Measurements from ENCODE around the gene DNASE1. TPM values are rescaled to one million over a fixed set of nuclear protein-coding genes. Genes with fewer than 3 reads are reported as not detected.

DNASE1 gene
- total RNA-seq, 2 donors from 2014 or later, result 31.2 to 32.2 TPM

DNA sequence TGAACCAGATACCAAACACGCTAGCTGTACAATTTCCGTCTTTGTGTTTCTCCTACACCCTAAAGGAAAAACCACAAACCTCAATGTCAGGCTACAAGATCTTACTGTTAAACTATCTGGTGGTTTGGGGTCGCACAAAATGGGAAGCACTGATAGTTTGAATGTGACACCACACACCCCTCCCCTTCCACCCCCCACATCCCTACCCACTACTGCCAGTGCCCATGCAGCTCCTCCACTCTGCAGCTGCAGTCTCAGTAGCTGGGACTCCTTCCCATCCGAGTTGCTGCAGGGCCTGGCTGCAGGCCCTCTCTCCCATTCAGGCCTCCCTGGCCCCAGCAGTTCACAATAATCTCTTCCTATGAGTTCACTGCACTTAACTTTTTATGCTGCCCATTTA lies 44.5 kb downstream of the DNASE1 start:
- WGBS, 2 experiments (ENCODE audit: insufficient coverage in 1 of 2, insufficient read length in 1 of 2), result 97 to 100% methylated on average over 3 to 4 of the region's 4 CpGs
- H3K36me3 Mint-ChIP-seq (ENCODE audit: low read depth), result peaks cover 32% of the 10 kb centered on the region

DNA sequence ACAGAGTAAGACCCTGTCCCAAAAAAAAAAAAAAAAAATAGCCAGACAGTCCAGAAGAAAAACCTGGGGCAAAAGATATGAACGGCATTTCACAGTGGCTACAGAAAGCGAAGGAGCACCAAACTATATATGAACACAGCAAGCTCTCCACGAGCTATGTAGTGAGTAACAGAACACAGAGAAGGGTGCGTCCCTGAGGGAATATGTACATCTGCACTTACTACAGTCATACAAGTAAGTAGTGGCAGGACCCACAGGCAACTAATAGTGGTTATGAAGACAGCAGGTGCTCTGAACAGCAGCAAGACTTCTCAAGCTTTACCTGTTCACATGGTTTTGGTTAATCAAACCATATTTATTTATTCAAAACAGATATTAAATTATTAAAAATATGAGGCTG lies 47.0 kb downstream of the DNASE1 start:
- TF ChIP-seq, protein P1, sequence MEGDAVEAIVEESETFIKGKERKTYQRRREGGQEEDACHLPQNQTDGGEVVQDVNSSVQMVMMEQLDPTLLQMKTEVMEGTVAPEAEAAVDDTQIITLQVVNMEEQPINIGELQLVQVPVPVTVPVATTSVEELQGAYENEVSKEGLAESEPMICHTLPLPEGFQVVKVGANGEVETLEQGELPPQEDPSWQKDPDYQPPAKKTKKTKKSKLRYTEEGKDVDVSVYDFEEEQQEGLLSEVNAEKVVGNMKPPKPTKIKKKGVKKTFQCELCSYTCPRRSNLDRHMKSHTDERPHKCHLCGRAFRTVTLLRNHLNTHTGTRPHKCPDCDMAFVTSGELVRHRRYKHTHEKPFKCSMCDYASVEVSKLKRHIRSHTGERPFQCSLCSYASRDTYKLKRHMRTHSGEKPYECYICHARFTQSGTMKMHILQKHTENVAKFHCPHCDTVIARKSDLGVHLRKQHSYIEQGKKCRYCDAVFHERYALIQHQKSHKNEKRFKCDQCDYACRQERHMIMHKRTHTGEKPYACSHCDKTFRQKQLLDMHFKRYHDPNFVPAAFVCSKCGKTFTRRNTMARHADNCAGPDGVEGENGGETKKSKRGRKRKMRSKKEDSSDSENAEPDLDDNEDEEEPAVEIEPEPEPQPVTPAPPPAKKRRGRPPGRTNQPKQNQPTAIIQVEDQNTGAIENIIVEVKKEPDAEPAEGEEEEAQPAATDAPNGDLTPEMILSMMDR (conservative IDR thresholded peaks at IDR 0.05), result no peak
- H3K36me3 Mint-ChIP-seq (ENCODE audit: low read depth), result peaks cover 30% of the 10 kb centered on the region
- no peak overlapping the region for H3K4me3 Mint-ChIP-seq
- H3K9me3 Mint-ChIP-seq, result peaks cover 1% of the 10 kb centered on the region
- Histone ChIP-seq H3K9ac (ENCODE audit: extremely low read depth, low read length, poor library complexity, severe bottlenecking) (no peak overlapping the region), H3K9me3 (ENCODE audit: control insufficient read depth, low read length) (no peaks in the 10 kb centered on the region), H3K27ac (ENCODE audit: low read depth, low read length) (no peak overlapping the region), H3K27me3 (ENCODE audit: control insufficient read depth, insufficient read depth, low read length, poor library complexity, severe bottlenecking) (no peaks in the 10 kb centered on the region), H3K36me3 (ENCODE audit: control insufficient read depth, insufficient read depth, low read length) (no peaks in the 10 kb centered on the region), H3K4me3 (ENCODE audit: low read length) (no peak overlapping the region), H3K4me1 (ENCODE audit: control insufficient read depth, insufficient read depth, low read length) (no peaks in the 10 kb centered on the region)
- WGBS, 2 experiments (ENCODE audit: insufficient coverage in 1 of 2, insufficient read length in 1 of 2), result 84 to 98% methylated on average over 4 of the region's 4 CpGs
- DNase-seq, result no peak
- no peak overlapping the region for H3K27ac Mint-ChIP-seq
- no peaks in the 10 kb centered on the region for H3K4me1 Mint-ChIP-seq
- no peaks in the 10 kb centered on the region for H3K27me3 Mint-ChIP-seq (ENCODE audit: insufficient read depth)

More for the DNA sequence above, 44.5 kb downstream of the DNASE1 start:
- no peaks in the 10 kb centered on the region for H3K9me3 ChIP-seq (ENCODE audit: control insufficient read depth, low read length)
- Mint-ChIP-seq H3K4me1 (peaks cover 9% of the 10 kb centered on the region), H3K27ac (no peak overlapping the region), H3K4me3 (no peak overlapping the region), H3K9me3 (peaks cover 1% of the 10 kb centered on the region), H3K27me3 (ENCODE audit: insufficient read depth) (no peaks in the 10 kb centered on the region)
- H3K4me3 ChIP-seq (ENCODE audit: low read length), result no peak overlapping the region
- H3K27ac ChIP-seq (ENCODE audit: low read depth, low read length), result no peak overlapping the region
- no peak for DNase-seq
- no peaks in the 10 kb centered on the region for H3K27me3 ChIP-seq (ENCODE audit: control insufficient read depth, insufficient read depth, low read length, poor library complexity, severe bottlenecking)
- H3K36me3 ChIP-seq (ENCODE audit: control insufficient read depth, insufficient read depth, low read length), result no peaks in the 10 kb centered on the region
- peaks cover 5% of the 10 kb centered on the region for H3K4me1 ChIP-seq (ENCODE audit: control insufficient read depth, insufficient read depth, low read length)
- TF ChIP-seq, protein P1 (conservative IDR thresholded peaks at IDR 0.05), result no peak
- no peak overlapping the region for H3K9ac ChIP-seq (ENCODE audit: extremely low read depth, low read length, poor library complexity, severe bottlenecking)

DNA sequence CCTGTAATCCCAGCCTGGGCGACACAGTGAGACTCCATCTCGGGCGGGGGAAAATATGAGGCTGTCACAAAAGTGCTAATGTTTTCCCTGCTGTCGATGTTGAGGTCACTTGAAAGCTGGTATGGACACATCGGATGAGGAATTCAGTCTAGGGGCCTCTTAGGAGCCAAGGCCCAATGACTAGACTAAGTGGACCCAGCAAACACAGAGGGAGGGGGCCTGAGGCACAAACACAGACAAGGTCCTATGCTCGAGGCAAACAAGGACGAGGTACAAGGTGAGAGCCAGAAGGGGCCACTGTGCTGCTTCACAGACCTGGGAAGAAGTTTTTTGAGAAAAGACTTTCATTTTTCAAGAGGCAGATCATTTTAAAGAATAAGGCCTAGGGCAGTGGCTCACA lies 47.6 kb downstream of the DNASE1 start:
- H3K36me3 Mint-ChIP-seq (ENCODE audit: low read depth), result peaks cover 31% of the 10 kb centered on the region
- TF ChIP-seq, protein P1 (conservative IDR thresholded peaks at IDR 0.05), result no peak
- H3K4me1 Mint-ChIP-seq, result no peaks in the 10 kb centered on the region
- no peak overlapping the region for H3K4me3 Mint-ChIP-seq
- Histone ChIP-seq H3K9ac (ENCODE audit: extremely low read depth, low read length, poor library complexity, severe bottlenecking) (no peak overlapping the region), H3K27me3 (ENCODE audit: control insufficient read depth, insufficient read depth, low read length, poor library complexity, severe bottlenecking) (no peaks in the 10 kb centered on the region), H3K4me1 (ENCODE audit: control insufficient read depth, insufficient read depth, low read length) (no peaks in the 10 kb centered on the region), H3K4me3 (ENCODE audit: low read length) (no peak overlapping the region), H3K9me3 (ENCODE audit: control insufficient read depth, low read length) (no peaks in the 10 kb centered on the region), H3K36me3 (ENCODE audit: control insufficient read depth, insufficient read depth, low read length) (no peaks in the 10 kb centered on the region), H3K27ac (ENCODE audit: low read depth, low read length) (no peak overlapping the region)
- no peak overlapping the region for H3K27ac Mint-ChIP-seq
- no peaks in the 10 kb centered on the region for H3K27me3 Mint-ChIP-seq (ENCODE audit: insufficient read depth)
- WGBS, 2 experiments (ENCODE audit: insufficient coverage in 1 of 2, insufficient read length in 1 of 2), result 95 to 98% methylated on average over 7 of the region's 7 CpGs
- no peak for DNase-seq
- peaks cover 1% of the 10 kb centered on the region for H3K9me3 Mint-ChIP-seq
